Tibial artery (tissue), 4 donors: ENCODE data around the gene SLC35A4.

ENCODE experiments used
- DNase-seq, 2 donors: peaks; one replicate each; pipeline ENCODE4 v3.0.0-alpha.2; 2019
- H3K27ac ChIP-seq, 2 donors: fragments of 200-600 bp; sonication (generic) in 1 of 2; 1 replicate in 1 of 2; 2 replicates in 1 of 2; pipeline ENCODE4 v1.5.1; 2018 to 2019; ENCODE audit warnings: mild to moderate bottlenecking in 1 of 2
- H3K27me3 ChIP-seq, 2 donors: fragments of 200-600 bp; sonication (generic) in 1 of 2; one replicate each; pipeline versions ENCODE4 v1.5.1 to v1.6.0; 2016 to 2019
- H3K36me3 ChIP-seq, 3 donors: fragments of 200-600 bp; sonication (generic) in 2 of 3; one replicate each; pipeline ENCODE4 v1.5.1; 2016 to 2019; ENCODE audit warnings: mild to moderate bottlenecking in 2 of 3
- H3K4me1 ChIP-seq, 4 donors: fragments of 200-600 bp; sonication (generic) in 2 of 4; 1 replicate in 3 of 4; 2 replicates in 1 of 4; pipeline ENCODE4 v1.5.1; 2016 to 2019
- H3K4me3 ChIP-seq, 2 donors: fragments of 200-600 bp; sonication (generic) in 1 of 2; 1 replicate in 1 of 2; 2 replicates in 1 of 2; pipeline ENCODE4 v1.5.1; 2018 to 2019; ENCODE audit warnings: mild to moderate bottlenecking in 2 of 2
- H3K9me3 ChIP-seq, 3 donors: fragments of 200-600 bp; sonication (generic) in 1 of 3; one replicate each; pipeline ENCODE4 v1.5.1; 2016 to 2019
- CTCF ChIP-seq, 2 experiments: fragments of 200-600 bp in 1 of 2; fragments of 450-650 bp in 1 of 2; IDR thresholded peaks; one replicate each; pipeline ENCODE4 v1.5.1; 2017 to 2019; ENCODE audit warnings: antibody characterized with exemption in 2 of 2, mild to moderate bottlenecking in 1 of 2, moderate library complexity in 1 of 2
- intact Hi-C: fragments of 100-400 bp; cut with DNase I; formaldehyde crosslinking; loops from one replicate; pipeline ENCODE4 v1.15.0; 2023; ENCODE audit warnings: low total_unique reads

SLC35A4 gene

DNA sequence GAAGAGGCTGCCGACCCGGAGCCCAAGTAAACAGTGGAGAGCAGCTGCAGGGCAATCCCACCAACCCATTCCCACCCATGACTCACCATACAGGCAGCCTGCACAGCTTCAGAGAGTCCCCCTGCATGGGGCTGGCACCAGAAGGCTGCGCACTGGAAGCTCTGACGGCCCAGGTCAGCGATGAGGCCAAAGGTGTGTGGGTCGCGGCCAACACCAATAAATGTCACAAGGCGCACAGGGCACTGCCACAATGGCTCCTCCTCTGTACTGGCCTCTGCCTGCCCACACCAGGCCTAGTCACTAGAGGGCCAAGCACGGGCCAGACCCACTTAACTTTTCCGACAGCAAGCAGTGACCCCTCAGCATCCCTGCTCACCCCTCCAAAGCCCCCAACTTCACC lies 4.4 kb upstream of the SLC35A4 start:
- TF ChIP-seq CTCF (IDR thresholded peaks at IDR 0.05): no peak
- Histone ChIP-seq H3K4me1 (peaks cover 4 to 48% (median 30%) of the 10 kb centered on the region in 4 donors), H3K36me3 (peaks cover 0 to 24% (median 13%) of the 10 kb centered on the region in 3 donors), H3K4me3 (no peak overlapping the region), H3K9me3 (no peaks in the 10 kb centered on the region), H3K27ac (no peak overlapping the region), H3K27me3 (no peaks in the 10 kb centered on the region)
- DNase-seq: no peak
- intact Hi-C loops: loop anchor here (10.0 kb wide), 2 partner anchors 155 kb away; partner anchors contain the start of gene ANKHD1

- TF ChIP-seq CTCF (IDR thresholded peaks at IDR 0.05): no peak
- Histone ChIP-seq H3K27ac (no peak overlapping the region), H3K4me1 (peaks cover 4 to 52% (median 33%) of the 10 kb centered on the region in 4 donors), H3K4me3 (no peak overlapping the region), H3K36me3 (peaks cover 0 to 34% (median 19%) of the 10 kb centered on the region in 3 donors), H3K27me3 (no peaks in the 10 kb centered on the region), H3K9me3 (no peaks in the 10 kb centered on the region)
- intact Hi-C loops: loop anchor here (10.0 kb wide), 2 partner anchors 153 to 157 kb away; partner anchors contain the start of gene ANKHD1
- DNase-seq: no peak
Measured at GRCh38 chr5:140561753-140562523, 2.7 kb upstream of the SLC35A4 start.

- Histone ChIP-seq H3K27me3 (no peaks in the 10 kb centered on the region), H3K9me3 (no peaks in the 10 kb centered on the region), H3K27ac (peak overlapping the region; percentile 93 to 94), H3K4me1 (peaks cover 0 to 56% (median 37%) of the 10 kb centered on the region in 4 donors), H3K36me3 (peaks cover 8 to 51% (median 36%) of the 10 kb centered on the region in 3 donors), H3K4me3 (peak overlapping the region; percentile 67 to 77)
- intact Hi-C loops: loop anchor here (10.0 kb wide), 2 partner anchors 151 to 159 kb away; partner anchors contain the start of gene ANKHD1
- DNase-seq: no peak
- no peak for TF ChIP-seq CTCF (IDR thresholded peaks at IDR 0.05)
Measured at GRCh38 chr5:140563596-140563995, 1.0 kb upstream of the SLC35A4 start.

GRCh38 chr5:140565024-140565779 lies 574 bp downstream of the SLC35A4 start:
- Histone ChIP-seq H3K4me3 (peak overlapping the region; percentile 67 to 77), H3K9me3 (no peaks in the 10 kb centered on the region), H3K4me1 (peaks cover 0 to 60% (median 41%) of the 10 kb centered on the region in 4 donors), H3K27ac (peak overlapping the region; percentile 93 to 94), H3K36me3 (peaks cover 8 to 54% (median 44%) of the 10 kb centered on the region in 3 donors), H3K27me3 (no peaks in the 10 kb centered on the region)
- DNase-seq: no peak
- TF ChIP-seq CTCF (IDR thresholded peaks at IDR 0.05): no peak
- intact Hi-C loops: loop anchor here (2.0 to 10.0 kb wide), 3 partner anchors 74 to 160 kb away; partner anchors contain the start of genes ANKHD1 and TMCO6

- Histone ChIP-seq H3K27me3 (no peaks in the 10 kb centered on the region), H3K4me1 (peaks cover 0 to 60% (median 42%) of the 10 kb centered on the region in 4 donors), H3K4me3 (peak overlapping the region; percentile 67 to 77), H3K36me3 (peaks cover 8 to 54% (median 43%) of the 10 kb centered on the region in 3 donors), H3K9me3 (no peaks in the 10 kb centered on the region), H3K27ac (peak overlapping the region in 1 of 2 donors; percentile 94)
- no peak for TF ChIP-seq CTCF (IDR thresholded peaks at IDR 0.05)
- no peak for DNase-seq
- intact Hi-C loops: loop anchor here (2.0 to 10.0 kb wide), 3 partner anchors 73 to 161 kb away; partner anchors contain the start of genes ANKHD1 and TMCO6
Measured at GRCh38 chr5:140565780-140566095, 1.1 kb downstream of the SLC35A4 start.
